ENCODE data around the gene TPCN1.

The TPCN1 gene

GRCh38 chr12:113249546-113249945 is 28.3 kb downstream of the TPCN1 start:
- Histone ChIP-seq H3K4me1 (ENCODE audit: control insufficient read depth, insufficient read depth, low read length) (peaks cover 13% of the 10 kb centered on the region), H3K27me3 (ENCODE audit: control insufficient read depth, insufficient read depth, low read length, poor library complexity, severe bottlenecking) (no peaks in the 10 kb centered on the region), H3K4me3 (ENCODE audit: insufficient read depth, low read depth, low read length) (no peak overlapping the region), H3K9me3 (ENCODE audit: control insufficient read depth, low read length) (no peaks in the 10 kb centered on the region), H3K27ac (ENCODE audit: insufficient read depth, low read depth, low read length, poor library complexity, severe bottlenecking) (no peak overlapping the region), H3K36me3 (ENCODE audit: control insufficient read depth, insufficient read depth, low read length) (no peaks in the 10 kb centered on the region)
- 93% methylated on average over 12 of the region's 12 CpGs for WGBS, 2 experiments

DNA sequence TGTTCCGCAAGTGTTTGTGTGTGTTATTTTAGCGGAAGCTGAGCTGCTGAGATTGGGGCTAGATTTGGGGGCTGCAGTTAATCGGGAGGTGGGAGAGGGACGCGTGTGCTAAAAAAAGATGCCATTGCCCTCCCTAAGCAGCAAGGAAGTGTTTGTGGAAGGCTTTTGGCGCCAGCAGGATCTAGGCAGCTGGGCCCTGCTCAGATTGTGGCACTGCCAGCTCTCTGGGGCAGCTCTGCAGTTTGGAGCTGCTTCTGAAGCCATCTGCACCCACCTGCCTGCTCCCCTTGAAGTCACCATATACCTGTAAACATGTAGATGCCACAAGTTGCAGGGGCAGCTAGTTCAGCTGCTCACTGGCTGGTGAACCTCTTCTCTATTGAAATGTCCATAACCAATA is 28.8 kb downstream of the TPCN1 start:
- WGBS, 2 experiments, result 95 to 96% methylated on average over 6 of the region's 6 CpGs
- H3K27ac ChIP-seq (ENCODE audit: insufficient read depth, low read depth, low read length, poor library complexity, severe bottlenecking), result no peak overlapping the region
- no peaks in the 10 kb centered on the region for H3K27me3 ChIP-seq (ENCODE audit: control insufficient read depth, insufficient read depth, low read length, poor library complexity, severe bottlenecking)
- H3K4me1 ChIP-seq (ENCODE audit: control insufficient read depth, insufficient read depth, low read length), result peaks cover 13% of the 10 kb centered on the region
- H3K36me3 ChIP-seq (ENCODE audit: control insufficient read depth, insufficient read depth, low read length), result no peaks in the 10 kb centered on the region
- H3K4me3 ChIP-seq (ENCODE audit: insufficient read depth, low read depth, low read length), result no peak overlapping the region
- H3K9me3 ChIP-seq (ENCODE audit: control insufficient read depth, low read length), result no peaks in the 10 kb centered on the region

DNA sequence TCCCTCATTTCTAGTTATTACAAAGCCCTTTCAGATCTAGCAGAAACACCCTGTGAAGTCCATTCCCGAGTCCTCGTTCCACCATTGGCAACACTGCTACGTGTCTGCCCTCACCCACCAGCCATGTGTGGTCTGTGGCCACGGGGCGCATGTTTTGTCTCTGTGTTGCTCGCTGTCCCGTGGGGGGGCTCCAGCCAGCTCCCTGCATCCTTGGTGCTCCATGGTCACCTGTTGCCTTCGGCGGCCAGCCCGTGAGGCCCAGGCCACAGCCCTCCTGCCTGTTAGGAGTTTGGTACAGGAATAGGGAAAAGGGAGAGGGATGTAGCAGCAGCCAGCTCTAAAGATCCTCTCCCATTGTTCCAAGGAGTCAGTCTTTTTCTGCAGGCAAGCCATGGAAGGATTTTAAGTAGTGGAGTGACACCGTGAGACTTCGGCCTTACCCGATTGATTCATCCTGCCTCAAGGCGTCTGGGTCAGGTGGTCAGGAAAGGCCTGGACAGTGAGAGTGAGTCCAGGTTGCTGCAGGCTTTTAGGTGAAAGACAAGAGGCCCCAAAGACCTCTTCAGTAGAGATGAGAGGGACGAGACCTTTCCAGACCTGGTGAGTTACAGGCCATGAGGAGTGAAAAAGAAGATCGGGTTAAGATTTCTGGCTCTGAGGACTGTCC is 30.3 kb downstream of the TPCN1 start:
- Histone ChIP-seq H3K36me3 (ENCODE audit: control insufficient read depth, insufficient read depth, low read length) (no peaks in the 10 kb centered on the region), H3K4me3 (ENCODE audit: insufficient read depth, low read depth, low read length) (no peak overlapping the region), H3K27ac (ENCODE audit: insufficient read depth, low read depth, low read length, poor library complexity, severe bottlenecking) (no peak overlapping the region), H3K4me1 (ENCODE audit: control insufficient read depth, insufficient read depth, low read length) (peaks cover 2% of the 10 kb centered on the region), H3K9me3 (ENCODE audit: control insufficient read depth, low read length) (no peaks in the 10 kb centered on the region), H3K27me3 (ENCODE audit: control insufficient read depth, insufficient read depth, low read length, poor library complexity, severe bottlenecking) (no peaks in the 10 kb centered on the region)
- 95 to 96% methylated on average over 16 of the region's 16 CpGs for WGBS, 2 experiments

- 93 to 96% methylated on average over 10 of the region's 10 CpGs for WGBS, 2 experiments
- H3K27ac ChIP-seq (ENCODE audit: insufficient read depth, low read depth, low read length, poor library complexity, severe bottlenecking), result no peak overlapping the region
- H3K9me3 ChIP-seq (ENCODE audit: control insufficient read depth, low read length), result no peaks in the 10 kb centered on the region
- no peaks in the 10 kb centered on the region for H3K36me3 ChIP-seq (ENCODE audit: control insufficient read depth, insufficient read depth, low read length)
- H3K4me3 ChIP-seq (ENCODE audit: insufficient read depth, low read depth, low read length), result no peak overlapping the region
- no peaks in the 10 kb centered on the region for H3K4me1 ChIP-seq (ENCODE audit: control insufficient read depth, insufficient read depth, low read length)
- H3K27me3 ChIP-seq (ENCODE audit: control insufficient read depth, insufficient read depth, low read length, poor library complexity, severe bottlenecking), result no peaks in the 10 kb centered on the region
Observed at GRCh38 chr12:113252494-113252893, 31.2 kb downstream of the TPCN1 start.

- no peaks in the 10 kb centered on the region for H3K36me3 ChIP-seq (ENCODE audit: control insufficient read depth, insufficient read depth, low read length)
- H3K27me3 ChIP-seq (ENCODE audit: control insufficient read depth, insufficient read depth, low read length, poor library complexity, severe bottlenecking), result no peaks in the 10 kb centered on the region
- 95 to 96% methylated on average over 4 to 5 of the region's 5 CpGs for WGBS, 2 experiments
- H3K4me3 ChIP-seq (ENCODE audit: insufficient read depth, low read depth, low read length), result no peak overlapping the region
- H3K27ac ChIP-seq (ENCODE audit: insufficient read depth, low read depth, low read length, poor library complexity, severe bottlenecking), result no peak overlapping the region
- H3K9me3 ChIP-seq (ENCODE audit: control insufficient read depth, low read length), result no peaks in the 10 kb centered on the region
- no peaks in the 10 kb centered on the region for H3K4me1 ChIP-seq (ENCODE audit: control insufficient read depth, insufficient read depth, low read length)
Observed at GRCh38 chr12:113253532-113254285, 32.4 kb downstream of the TPCN1 start.

DNA sequence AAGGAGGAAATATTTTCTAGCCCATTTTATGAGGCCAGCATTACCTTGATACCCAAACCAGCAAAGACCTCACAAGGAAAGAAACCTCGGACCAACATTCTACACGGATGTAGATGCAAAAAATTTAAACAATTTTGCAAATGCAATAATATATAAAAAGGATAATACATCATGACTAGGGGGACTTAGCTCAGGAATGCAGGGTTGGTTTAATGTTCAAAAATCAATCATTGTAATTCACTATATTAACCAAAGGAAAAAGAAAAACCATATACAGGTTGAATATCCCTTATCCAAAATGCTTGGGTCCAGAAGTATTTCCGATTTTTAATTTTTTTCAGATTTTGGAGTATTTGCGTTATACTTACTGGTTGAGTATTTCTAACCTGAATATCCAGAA is 33.0 kb downstream of the TPCN1 start:
- no peaks in the 10 kb centered on the region for H3K36me3 ChIP-seq (ENCODE audit: control insufficient read depth, insufficient read depth, low read length)
- no peak overlapping the region for H3K27ac ChIP-seq (ENCODE audit: insufficient read depth, low read depth, low read length, poor library complexity, severe bottlenecking)
- H3K4me1 ChIP-seq (ENCODE audit: control insufficient read depth, insufficient read depth, low read length), result peaks cover under 1% of the 10 kb centered on the region
- H3K27me3 ChIP-seq (ENCODE audit: control insufficient read depth, insufficient read depth, low read length, poor library complexity, severe bottlenecking), result no peaks in the 10 kb centered on the region
- no peaks in the 10 kb centered on the region for H3K9me3 ChIP-seq (ENCODE audit: control insufficient read depth, low read length)
- 95 to 98% methylated on average over 2 to 3 of the region's 4 CpGs for WGBS, 2 experiments
- H3K4me3 ChIP-seq (ENCODE audit: insufficient read depth, low read depth, low read length), result no peak overlapping the region

DNA sequence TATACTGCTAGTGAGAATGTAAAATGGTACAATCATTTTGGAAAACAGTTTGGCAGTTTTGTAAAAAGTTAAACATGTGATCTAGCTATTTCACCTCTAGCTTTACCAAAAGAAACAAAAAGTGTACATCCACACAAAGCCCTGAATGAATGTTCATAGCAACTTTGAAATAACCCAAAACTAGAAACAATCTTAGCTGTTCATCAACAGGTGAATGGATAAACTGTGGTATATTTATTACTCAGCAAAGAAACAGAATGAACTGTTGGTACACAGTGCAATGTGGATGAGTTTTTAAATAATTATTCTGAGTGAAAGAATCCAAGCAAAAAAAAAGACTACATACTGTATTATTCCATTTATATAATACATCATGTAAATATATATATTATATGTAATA is 36.3 kb downstream of the TPCN1 start:
- peaks cover 6% of the 10 kb centered on the region for H3K4me1 ChIP-seq (ENCODE audit: control insufficient read depth, insufficient read depth, low read length)
- no peaks in the 10 kb centered on the region for H3K9me3 ChIP-seq (ENCODE audit: control insufficient read depth, low read length)
- H3K27ac ChIP-seq (ENCODE audit: insufficient read depth, low read depth, low read length, poor library complexity, severe bottlenecking), result no peak overlapping the region
- H3K27me3 ChIP-seq (ENCODE audit: control insufficient read depth, insufficient read depth, low read length, poor library complexity, severe bottlenecking), result no peaks in the 10 kb centered on the region
- no peak overlapping the region for H3K4me3 ChIP-seq (ENCODE audit: insufficient read depth, low read depth, low read length)
- no peaks in the 10 kb centered on the region for H3K36me3 ChIP-seq (ENCODE audit: control insufficient read depth, insufficient read depth, low read length)

DNA sequence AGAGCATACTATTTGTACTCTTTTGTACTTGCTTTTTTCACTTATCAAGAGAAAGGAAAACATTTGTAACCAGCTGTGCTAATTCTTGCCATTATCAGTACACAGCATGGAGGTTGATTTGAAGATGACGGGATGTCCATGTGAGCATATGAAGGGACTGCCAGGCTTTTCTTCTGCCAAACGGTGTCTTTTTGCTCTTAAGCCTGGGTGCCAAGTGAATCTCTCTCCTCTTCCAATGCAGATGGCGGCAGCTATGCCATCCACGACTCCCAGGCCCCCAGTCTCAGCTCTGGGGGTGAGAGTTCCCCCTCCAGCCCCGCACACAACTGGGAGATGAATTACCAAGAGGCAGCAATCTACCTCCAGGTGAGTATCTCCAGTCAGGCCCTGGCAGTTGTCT is 38.9 kb downstream of the TPCN1 start:
- H3K27me3 ChIP-seq (ENCODE audit: control insufficient read depth, insufficient read depth, low read length, poor library complexity, severe bottlenecking), result no peaks in the 10 kb centered on the region
- H3K9me3 ChIP-seq (ENCODE audit: control insufficient read depth, low read length), result no peaks in the 10 kb centered on the region
- 87 to 91% methylated on average over 5 of the region's 5 CpGs for WGBS, 2 experiments
- no peaks in the 10 kb centered on the region for H3K36me3 ChIP-seq (ENCODE audit: control insufficient read depth, insufficient read depth, low read length)
- no peak overlapping the region for H3K4me3 ChIP-seq (ENCODE audit: insufficient read depth, low read depth, low read length)
- peaks cover 6% of the 10 kb centered on the region for H3K4me1 ChIP-seq (ENCODE audit: control insufficient read depth, insufficient read depth, low read length)
- no peak overlapping the region for H3K27ac ChIP-seq (ENCODE audit: insufficient read depth, low read depth, low read length, poor library complexity, severe bottlenecking)

- peaks cover 6% of the 10 kb centered on the region for H3K4me1 ChIP-seq (ENCODE audit: control insufficient read depth, insufficient read depth, low read length)
- no peaks in the 10 kb centered on the region for H3K36me3 ChIP-seq (ENCODE audit: control insufficient read depth, insufficient read depth, low read length)
- no peaks in the 10 kb centered on the region for H3K9me3 ChIP-seq (ENCODE audit: control insufficient read depth, low read length)
- no peak overlapping the region for H3K4me3 ChIP-seq (ENCODE audit: insufficient read depth, low read depth, low read length)
- 87 to 94% methylated on average over 12 of the region's 12 CpGs for WGBS, 2 experiments
- H3K27ac ChIP-seq (ENCODE audit: insufficient read depth, low read depth, low read length, poor library complexity, severe bottlenecking), result no peak overlapping the region
- H3K27me3 ChIP-seq (ENCODE audit: control insufficient read depth, insufficient read depth, low read length, poor library complexity, severe bottlenecking), result no peaks in the 10 kb centered on the region
Observed at GRCh38 chr12:113260636-113261300, 39.5 kb downstream of the TPCN1 start.

DNA sequence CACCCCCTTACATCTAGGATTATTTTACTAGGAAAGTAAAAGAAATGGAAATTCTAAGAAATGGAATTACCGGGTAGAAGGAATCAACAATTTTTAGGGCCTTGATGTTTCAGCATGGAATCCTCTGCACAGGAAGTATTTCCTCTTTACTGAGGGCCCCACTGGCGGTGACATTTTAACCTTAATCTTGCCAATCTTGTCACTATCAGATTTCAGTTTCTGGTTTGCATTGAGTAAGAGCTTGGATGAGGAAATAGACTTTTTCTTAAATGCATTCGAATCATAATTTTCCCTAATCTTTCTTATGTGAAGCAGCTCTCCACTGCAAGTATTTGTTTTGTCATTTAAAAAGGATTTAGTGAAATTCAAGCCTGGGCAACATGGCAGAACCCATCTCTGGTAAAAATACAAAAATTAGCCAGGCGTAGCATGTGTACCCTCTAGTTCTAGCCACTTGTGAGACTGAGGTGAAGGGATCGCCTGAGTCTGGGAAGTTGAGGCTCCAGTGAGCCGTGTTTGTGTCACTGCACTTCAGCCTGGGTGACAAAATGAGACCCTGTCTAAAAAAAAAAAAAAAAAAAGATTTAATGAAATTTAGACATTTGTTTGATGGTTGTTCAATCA is 40.7 kb downstream of the TPCN1 start:
- no peaks in the 10 kb centered on the region for H3K27me3 ChIP-seq (ENCODE audit: control insufficient read depth, insufficient read depth, low read length, poor library complexity, severe bottlenecking)
- no peaks in the 10 kb centered on the region for H3K36me3 ChIP-seq (ENCODE audit: control insufficient read depth, insufficient read depth, low read length)
- WGBS, 2 experiments, result 88 to 94% methylated on average over 6 of the region's 6 CpGs
- H3K27ac ChIP-seq (ENCODE audit: insufficient read depth, low read depth, low read length, poor library complexity, severe bottlenecking), result no peak overlapping the region
- peaks cover 6% of the 10 kb centered on the region for H3K4me1 ChIP-seq (ENCODE audit: control insufficient read depth, insufficient read depth, low read length)
- no peaks in the 10 kb centered on the region for H3K9me3 ChIP-seq (ENCODE audit: control insufficient read depth, low read length)
- no peak overlapping the region for H3K4me3 ChIP-seq (ENCODE audit: insufficient read depth, low read depth, low read length)
